NT2/D1 (cell line): ENCODE results near the gene DNMT3L.

Experiments
- DNase-seq: peaks from one replicate; pipeline ENCODE4 v3.0.0-alpha.2; 2011; ENCODE audit warnings: low read depth, low spot score
- H3K27me3 ChIP-seq: 2 replicates; pipeline ENCODE4 v1.6.0; 2011; ENCODE audit warnings: mild to moderate bottlenecking; ENCODE audit not compliant: insufficient read length, insufficient read depth
- H3K36me3 ChIP-seq: 2 replicates; pipeline ENCODE4 v1.6.1; 2011; ENCODE audit warnings: mild to moderate bottlenecking, low read length, mixed read lengths; ENCODE audit not compliant: insufficient read depth, insufficient read length
- H3K4me1 ChIP-seq: 2 replicates; pipeline ENCODE4 v1.5.1; 2011; ENCODE audit not compliant: insufficient read depth, insufficient read length
- H3K4me3 ChIP-seq: 2 replicates; pipeline ENCODE4 v1.5.1; 2011; ENCODE audit warnings: low read depth; ENCODE audit not compliant: insufficient read length
- H3K9ac ChIP-seq: 2 replicates; pipeline ENCODE4 v1.6.0; 2011; ENCODE audit warnings: low read depth; ENCODE audit not compliant: insufficient read length
- H3K9me3 ChIP-seq: 2 replicates; pipeline ENCODE4 v1.5.1; 2011; ENCODE audit warnings: mild to moderate bottlenecking, low read length; ENCODE audit not compliant: insufficient read depth
- SUZ12 ChIP-seq: IDR thresholded peaks from 2 replicates; pipeline ENCODE4 v1.6.1; 2011; ENCODE audit not compliant: insufficient read length, insufficient read depth; ENCODE audit errors: extremely low read depth
- YY1 ChIP-seq: IDR thresholded peaks from 2 replicates; pipeline ENCODE4 v1.6.1; 2011; ENCODE audit not compliant: insufficient read length, insufficient read depth
- ZNF274 ChIP-seq: IDR thresholded peaks from 2 replicates; pipeline ENCODE4 v1.6.1; 2011; ENCODE audit warnings: mild to moderate bottlenecking, low read depth, low read length

The DNMT3L gene

DNA sequence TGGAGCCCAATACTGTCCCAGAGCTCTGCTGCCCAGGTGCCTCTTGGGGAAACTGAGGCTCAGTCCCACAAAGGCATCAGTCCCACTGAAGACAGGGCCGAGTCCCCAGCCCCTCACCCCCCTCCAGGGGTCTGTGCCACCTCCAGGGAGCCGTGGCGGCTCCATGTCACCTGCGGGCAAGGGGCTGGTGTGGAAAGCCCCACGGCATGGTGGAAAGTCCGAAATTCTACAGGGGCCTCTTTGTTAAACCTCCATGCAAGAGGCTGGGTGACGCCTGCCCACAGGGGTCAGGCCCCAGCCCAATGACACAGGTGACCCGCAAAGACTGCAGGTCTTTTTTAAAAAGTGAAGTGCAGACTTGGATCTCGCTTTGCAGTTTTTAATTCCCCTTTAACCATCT lies 20.7 kb upstream of the DNMT3L start:
- no peaks in the 10 kb centered on the region for H3K36me3 ChIP-seq
- peaks cover 46% of the 10 kb centered on the region for H3K4me1 ChIP-seq
- no peaks in the 10 kb centered on the region for H3K27me3 ChIP-seq
- H3K9me3 ChIP-seq, result no peaks in the 10 kb centered on the region
- H3K4me3 ChIP-seq, result no peak overlapping the region
- no peak for DNase-seq
- H3K9ac ChIP-seq, result peak overlapping the region; percentile 51
- no peak for TF ChIP-seq SUZ12
- no peak for TF ChIP-seq ZNF274
- TF ChIP-seq YY1, result no peak

DNA sequence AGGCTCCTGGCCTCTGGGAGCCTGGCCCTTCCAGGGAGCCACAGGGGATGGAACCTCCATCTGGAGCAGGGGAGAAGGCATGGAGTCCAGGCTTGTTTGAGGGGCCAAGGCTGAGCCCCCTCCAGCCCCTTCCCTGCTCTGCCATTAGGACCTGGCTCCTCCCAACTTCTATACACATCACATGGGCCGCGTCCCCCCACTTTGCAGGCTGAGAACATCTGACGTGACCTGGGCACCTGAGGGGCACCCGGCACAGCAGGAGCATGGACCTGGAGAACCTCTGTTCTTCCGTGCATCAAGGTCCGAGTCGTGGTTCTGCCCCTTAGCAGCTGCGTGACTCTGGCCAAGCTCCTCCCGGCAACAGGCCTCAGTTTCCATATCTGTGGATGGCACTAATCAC lies 20.1 kb upstream of the DNMT3L start:
- peak overlapping the region; percentile 51 for H3K9ac ChIP-seq
- H3K4me3 ChIP-seq, result no peak overlapping the region
- no peak for TF ChIP-seq YY1
- no peak for TF ChIP-seq ZNF274
- TF ChIP-seq SUZ12, result no peak
- no peaks in the 10 kb centered on the region for H3K9me3 ChIP-seq
- no peaks in the 10 kb centered on the region for H3K36me3 ChIP-seq
- H3K4me1 ChIP-seq, result peaks cover 46% of the 10 kb centered on the region
- H3K27me3 ChIP-seq, result no peaks in the 10 kb centered on the region
- no peak for DNase-seq

DNA sequence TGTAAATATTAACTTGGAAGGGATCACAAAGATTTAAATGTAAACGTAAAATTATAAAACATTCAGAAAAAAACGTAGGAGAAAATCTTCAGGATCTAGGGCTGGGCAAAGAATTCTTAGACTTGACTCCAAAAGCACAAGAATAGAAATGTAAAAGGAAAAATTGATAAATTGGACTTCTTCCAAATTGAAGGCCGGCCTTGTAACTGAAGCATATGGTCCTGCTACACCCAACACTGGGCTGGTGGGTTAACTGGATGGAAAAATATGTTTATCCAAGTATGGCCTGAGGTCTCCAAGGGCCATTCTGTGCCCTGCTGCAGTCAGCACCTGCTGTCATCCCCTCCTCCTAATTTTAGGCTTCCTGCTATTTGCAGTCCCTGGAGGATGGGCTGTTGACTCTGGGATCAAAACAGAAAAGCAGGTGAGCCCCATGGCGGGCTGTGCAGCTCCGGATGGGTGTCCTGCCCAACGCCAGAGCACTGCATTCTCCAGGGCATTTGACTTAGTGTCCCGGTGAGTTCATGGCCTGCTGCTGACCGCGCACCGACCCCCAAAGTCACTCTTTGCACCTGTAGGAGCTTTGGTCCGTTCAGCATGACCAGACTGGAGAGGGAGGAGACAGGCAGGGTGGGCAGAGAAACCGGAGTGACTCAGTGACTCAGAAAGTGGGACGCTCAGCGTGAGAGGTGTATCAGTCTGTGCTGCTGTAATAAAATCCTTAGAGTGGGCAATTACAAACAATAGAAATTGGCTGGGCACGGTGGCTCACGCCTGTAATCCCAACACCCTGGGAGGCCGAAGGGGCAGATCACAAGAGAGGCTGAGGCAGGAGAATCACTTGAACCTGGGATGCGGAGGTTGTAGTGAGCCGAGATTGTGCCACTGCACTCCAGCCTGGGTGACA lies 17.9 kb upstream of the DNMT3L start:
- no peak overlapping the region for H3K9ac ChIP-seq
- peaks cover 30% of the 10 kb centered on the region for H3K4me1 ChIP-seq
- no peaks in the 10 kb centered on the region for H3K27me3 ChIP-seq
- TF ChIP-seq ZNF274 (no peak), SUZ12 (no peak), YY1 (no peak)
- no peak for DNase-seq
- no peaks in the 10 kb centered on the region for H3K36me3 ChIP-seq
- 0 out of 2 replicates have a peak, but pooled peaks cover 4% of the 10 kb centered on the region for H3K9me3 ChIP-seq
- H3K4me3 ChIP-seq, result no peak overlapping the region

- no peaks in the 10 kb centered on the region for H3K27me3 ChIP-seq
- no peak overlapping the region for H3K4me3 ChIP-seq
- no peak for DNase-seq
- H3K9ac ChIP-seq, result no peak overlapping the region
- no peaks in the 10 kb centered on the region for H3K36me3 ChIP-seq
- peaks cover 12% of the 10 kb centered on the region for H3K4me1 ChIP-seq
- TF ChIP-seq YY1 (no peak), ZNF274 (no peak), SUZ12 (no peak)
- H3K9me3 ChIP-seq, result 0 out of 2 replicates have a peak, but pooled peaks cover 4% of the 10 kb centered on the region
Observed at GRCh38 chr21:44275041-44275440, 13.3 kb upstream of the DNMT3L start.

DNA sequence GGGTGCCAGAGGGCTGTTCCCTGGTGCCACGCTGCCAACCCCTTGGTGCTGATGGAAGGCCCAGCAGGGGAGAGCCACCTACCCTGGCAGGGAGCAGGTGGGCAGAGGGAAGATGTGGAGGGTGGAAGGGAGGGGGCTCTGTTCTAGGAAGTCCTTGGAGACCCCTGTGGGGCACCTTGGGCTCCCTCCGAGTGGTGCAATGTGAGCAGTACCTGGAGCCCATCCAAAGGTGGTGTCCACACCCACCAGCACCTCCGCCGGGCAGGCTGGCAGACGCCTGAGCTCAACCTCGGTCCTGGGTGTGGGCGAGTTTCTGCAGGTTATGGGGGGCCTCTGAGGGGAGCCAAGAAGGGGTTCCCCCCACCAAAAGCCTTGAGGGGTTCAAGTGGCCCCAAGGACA lies 11.3 kb upstream of the DNMT3L start:
- TF ChIP-seq SUZ12, result no peak
- no peak for TF ChIP-seq YY1
- TF ChIP-seq ZNF274, result no peak
- no peaks in the 10 kb centered on the region for H3K27me3 ChIP-seq
- no peak overlapping the region for H3K9ac ChIP-seq

GRCh38 chr21:44272284-44272858 lies 10.7 kb upstream of the DNMT3L start:
- H3K36me3 ChIP-seq, result no peaks in the 10 kb centered on the region
- no peaks in the 10 kb centered on the region for H3K27me3 ChIP-seq
- TF ChIP-seq ZNF274, result no peak
- TF ChIP-seq YY1, result no peak
- no peak for TF ChIP-seq SUZ12
- no peak for DNase-seq
- H3K4me3 ChIP-seq, result no peak overlapping the region
- peaks cover 7% of the 10 kb centered on the region for H3K4me1 ChIP-seq
- 0 out of 2 replicates have a peak, but pooled peaks cover 4% of the 10 kb centered on the region for H3K9me3 ChIP-seq
- no peak overlapping the region for H3K9ac ChIP-seq

More for the DNA sequence above, 11.3 kb upstream of the DNMT3L start:
- Histone ChIP-seq H3K9me3 (0 out of 2 replicates have a peak, but pooled peaks cover 4% of the 10 kb centered on the region), H3K36me3 (no peaks in the 10 kb centered on the region), H3K4me1 (peaks cover 7% of the 10 kb centered on the region), H3K4me3 (no peak overlapping the region)
- DNase-seq, result no peak

- Histone ChIP-seq H3K9ac (no peak overlapping the region), H3K4me3 (no peak overlapping the region), H3K4me1 (peaks cover 7% of the 10 kb centered on the region), H3K27me3 (no peaks in the 10 kb centered on the region), H3K9me3 (0 out of 2 replicates have a peak, but pooled peaks cover 4% of the 10 kb centered on the region), H3K36me3 (no peaks in the 10 kb centered on the region)
- DNase-seq, result no peak
- TF ChIP-seq YY1 (no peak), SUZ12 (no peak), ZNF274 (no peak)
Observed at GRCh38 chr21:44271558-44272283, 10.0 kb upstream of the DNMT3L start.
